Mucosa of rectum (tissue), 2 donors: Measurements from ENCODE around the gene LRMDA.

Experiments used
- H3K27ac ChIP-seq, 2 donors: one replicate each; pipeline ENCODE4 v1.7.0; 2013; ENCODE audit warnings: inconsistent platforms in 2 of 2, low read depth in 2 of 2, low read length in 2 of 2
- H3K27me3 ChIP-seq, 2 donors: one replicate each; pipeline ENCODE4 v1.7.0; 2013; ENCODE audit warnings: low read length in 2 of 2; ENCODE audit not compliant: control insufficient read depth in 2 of 2, insufficient read depth in 2 of 2
- H3K36me3 ChIP-seq, 2 donors: one replicate each; pipeline ENCODE4 v1.7.0; 2013; ENCODE audit warnings: low read length in 2 of 2; ENCODE audit not compliant: control insufficient read depth in 2 of 2, insufficient read depth in 2 of 2
- H3K4me1 ChIP-seq, 2 donors: one replicate each; pipeline ENCODE4 v1.7.0; 2013; ENCODE audit warnings: low read length in 2 of 2, mild to moderate bottlenecking in 1 of 2; ENCODE audit not compliant: control insufficient read depth in 2 of 2, insufficient read depth in 2 of 2
- H3K4me3 ChIP-seq, 2 donors: one replicate each; pipeline ENCODE4 v1.7.0; 2013; ENCODE audit warnings: low read length in 2 of 2
- H3K9ac ChIP-seq, 2 donors: one replicate each; pipeline ENCODE4 v1.7.0; 2013; ENCODE audit warnings: low read length in 2 of 2, low read depth in 1 of 2, mild to moderate bottlenecking in 1 of 2
- H3K9me3 ChIP-seq, 2 donors: one replicate each; pipeline ENCODE4 v1.7.0; 2013; ENCODE audit warnings: low read length in 2 of 2; ENCODE audit not compliant: control insufficient read depth in 2 of 2
- donor health status: healthy.
- donor health status: Normal muscosa, but diverticular disease.

The LRMDA gene

DNA sequence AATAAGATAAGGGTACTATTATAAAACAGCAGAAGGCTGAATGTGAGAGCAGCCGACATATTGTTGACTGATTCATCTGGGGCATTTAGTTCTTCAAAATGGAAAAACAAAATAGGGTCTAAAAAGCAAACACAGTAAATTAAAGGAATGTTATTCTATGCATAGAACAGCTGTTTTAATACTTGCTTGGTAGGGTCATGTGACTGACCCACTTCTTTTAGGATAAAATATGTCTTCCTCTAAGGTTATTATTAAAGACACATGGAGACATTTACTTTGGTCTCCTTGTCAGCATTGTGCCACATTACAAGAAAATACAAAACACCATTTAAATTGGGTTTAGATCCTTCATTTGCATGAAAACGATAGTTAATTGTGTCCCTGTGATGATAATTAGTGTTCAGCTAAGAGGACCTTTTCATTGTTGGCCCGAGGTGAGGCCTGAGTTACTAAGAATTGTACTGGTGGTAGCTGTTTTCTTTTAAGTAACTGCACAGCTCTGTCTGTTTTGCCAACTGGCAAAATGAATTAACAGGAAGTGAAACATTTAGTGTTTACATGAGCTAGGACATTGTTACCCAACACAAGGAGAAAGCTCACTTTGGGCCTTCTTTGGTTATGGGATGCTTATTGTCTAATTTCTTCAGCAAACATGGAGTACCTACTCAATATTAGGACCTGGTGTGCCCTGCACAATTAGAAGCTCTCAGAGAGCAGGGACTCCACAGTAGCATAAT lies 764.4 kb downstream of the LRMDA start:
- no peaks in the 10 kb centered on the region for H3K36me3 ChIP-seq
- H3K4me3 ChIP-seq = no peak overlapping the region
- H3K9ac ChIP-seq = no peak overlapping the region
- no peak overlapping the region for H3K27ac ChIP-seq
- no peaks in the 10 kb centered on the region for H3K4me1 ChIP-seq
- no peaks in the 10 kb centered on the region for H3K27me3 ChIP-seq
- H3K9me3 ChIP-seq = no peaks in the 10 kb centered on the region

DNA sequence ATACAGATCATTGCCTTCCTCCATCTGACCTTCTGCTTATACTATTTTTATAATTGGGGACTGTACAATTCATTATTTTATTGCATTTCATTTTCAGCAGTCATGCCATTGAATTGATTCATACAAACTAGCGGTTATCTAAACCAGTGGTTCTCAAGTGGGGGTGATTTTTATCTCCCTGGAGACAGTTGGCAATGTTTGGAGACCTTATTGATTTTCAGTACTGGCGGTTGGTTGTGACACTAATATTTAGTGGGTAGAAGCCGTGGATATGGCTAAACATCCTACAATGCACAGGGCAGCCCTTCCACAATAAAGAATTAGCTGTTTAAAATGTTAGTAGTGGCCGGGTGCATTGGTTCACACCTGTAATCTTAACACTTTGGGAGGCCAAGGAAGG lies 765.9 kb downstream of the LRMDA start:
- Histone ChIP-seq H3K36me3 (no peaks in the 10 kb centered on the region), H3K4me1 (no peaks in the 10 kb centered on the region), H3K9me3 (no peaks in the 10 kb centered on the region), H3K27me3 (no peaks in the 10 kb centered on the region), H3K27ac (no peak overlapping the region), H3K9ac (no peak overlapping the region), H3K4me3 (no peak overlapping the region)

DNA sequence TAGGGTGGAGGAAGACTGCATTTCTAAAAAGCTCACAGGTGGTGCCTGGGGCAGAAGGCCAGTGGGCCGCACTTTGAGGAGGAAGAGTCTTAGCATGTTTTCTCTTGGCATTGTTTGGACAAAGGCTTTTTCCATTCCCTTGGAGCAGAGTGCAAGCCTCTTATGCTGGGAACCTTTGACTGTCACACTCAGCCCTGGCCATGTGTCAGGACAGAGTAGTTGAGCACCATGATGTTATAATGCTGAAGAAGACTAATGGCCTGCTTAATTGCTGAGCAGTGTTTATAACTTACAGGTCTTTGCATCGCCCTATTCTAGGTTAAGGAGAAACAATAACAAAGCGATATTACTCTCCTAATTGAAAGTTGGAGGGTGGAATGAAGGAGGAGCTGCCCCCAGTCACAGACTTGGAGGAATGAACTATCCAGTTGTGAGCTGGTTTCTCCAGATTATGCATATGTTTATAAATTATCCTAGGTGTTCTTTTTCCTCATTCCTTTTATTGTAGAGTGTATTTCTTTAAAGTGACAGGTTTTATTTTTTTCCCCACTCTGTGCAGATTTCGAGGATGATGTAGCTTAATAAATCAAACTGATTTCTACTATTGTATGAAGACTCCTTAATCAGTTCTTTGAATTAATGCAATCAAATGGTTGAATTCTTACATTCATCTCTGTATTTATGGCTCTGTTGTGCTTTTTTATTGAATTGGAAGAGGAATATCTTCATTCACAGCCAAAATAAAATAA lies 767.0 kb downstream of the LRMDA start:
- H3K4me1 ChIP-seq = no peaks in the 10 kb centered on the region
- no peaks in the 10 kb centered on the region for H3K27me3 ChIP-seq
- H3K36me3 ChIP-seq = no peaks in the 10 kb centered on the region
- H3K4me3 ChIP-seq = no peak overlapping the region
- no peaks in the 10 kb centered on the region for H3K9me3 ChIP-seq
- no peak overlapping the region for H3K9ac ChIP-seq
- no peak overlapping the region for H3K27ac ChIP-seq

DNA sequence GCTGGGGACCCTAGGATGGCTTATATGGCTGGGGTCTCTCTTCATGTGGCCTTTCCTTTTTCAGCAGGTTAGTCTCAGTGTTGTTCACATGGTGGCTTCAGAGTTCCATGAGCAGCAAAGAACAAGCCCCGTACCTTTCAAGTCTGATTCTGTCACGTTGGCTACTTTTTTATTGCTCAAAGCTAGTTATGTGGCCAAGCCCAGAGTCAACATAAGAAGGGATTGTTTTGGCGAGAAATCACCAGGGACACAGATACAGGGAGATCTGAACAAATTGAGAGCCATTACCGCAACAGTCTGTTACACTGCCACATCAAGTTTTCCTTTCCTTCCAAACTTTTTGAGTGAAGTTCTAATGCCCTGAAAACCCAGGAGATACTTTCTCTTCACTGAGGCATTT lies 770.5 kb downstream of the LRMDA start:
- Histone ChIP-seq H3K4me3 (no peak overlapping the region), H3K36me3 (no peaks in the 10 kb centered on the region), H3K9ac (no peak overlapping the region), H3K27me3 (no peaks in the 10 kb centered on the region), H3K27ac (no peak overlapping the region), H3K4me1 (no peaks in the 10 kb centered on the region), H3K9me3 (no peaks in the 10 kb centered on the region)

DNA sequence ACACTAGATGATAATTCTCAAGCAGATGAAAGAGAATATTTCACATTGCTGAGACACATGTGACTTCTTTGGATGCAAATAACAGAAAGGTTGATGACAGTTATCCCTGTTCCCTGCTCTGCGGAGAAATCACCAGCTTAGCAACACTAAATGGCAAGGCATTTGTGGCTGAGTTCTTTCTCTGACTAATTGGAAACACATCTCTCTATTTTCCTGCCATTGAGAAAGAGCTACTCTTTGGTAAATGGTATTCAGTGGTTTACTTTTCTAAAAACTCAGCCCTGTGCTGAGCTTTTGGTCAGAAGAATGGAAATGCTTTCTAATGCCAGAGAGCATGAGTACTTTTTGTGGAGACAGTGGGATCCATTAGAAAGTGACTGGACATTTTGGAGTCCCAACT lies 771.4 kb downstream of the LRMDA start:
- H3K4me1 ChIP-seq = no peaks in the 10 kb centered on the region
- no peaks in the 10 kb centered on the region for H3K36me3 ChIP-seq
- no peak overlapping the region for H3K4me3 ChIP-seq
- no peaks in the 10 kb centered on the region for H3K27me3 ChIP-seq
- H3K9ac ChIP-seq = no peak overlapping the region
- no peak overlapping the region for H3K27ac ChIP-seq
- no peaks in the 10 kb centered on the region for H3K9me3 ChIP-seq

DNA sequence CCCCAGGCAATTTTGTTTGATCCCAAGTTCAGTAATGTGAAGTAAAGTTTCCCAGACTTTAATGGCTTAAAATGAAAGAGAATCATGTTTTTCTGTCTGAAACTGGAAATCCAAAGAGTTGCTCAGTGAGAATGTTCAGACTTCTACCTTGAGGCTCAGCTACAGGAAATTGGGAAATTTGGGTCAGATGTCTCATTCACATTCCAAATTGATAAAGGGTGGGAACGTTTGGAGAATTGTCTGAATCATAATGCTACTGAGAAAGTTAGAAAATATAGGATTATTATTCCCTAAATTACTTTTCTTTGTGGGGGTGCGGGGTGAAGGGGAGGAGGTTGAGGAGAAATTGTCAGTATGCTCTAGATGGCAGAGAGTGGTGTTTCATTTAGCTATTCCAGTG lies 773.9 kb downstream of the LRMDA start:
- no peak overlapping the region for H3K27ac ChIP-seq
- H3K9ac ChIP-seq = no peak overlapping the region
- H3K4me1 ChIP-seq = no peaks in the 10 kb centered on the region
- H3K36me3 ChIP-seq = no peaks in the 10 kb centered on the region
- H3K27me3 ChIP-seq = no peaks in the 10 kb centered on the region
- H3K9me3 ChIP-seq = no peaks in the 10 kb centered on the region
- H3K4me3 ChIP-seq = no peak overlapping the region

DNA sequence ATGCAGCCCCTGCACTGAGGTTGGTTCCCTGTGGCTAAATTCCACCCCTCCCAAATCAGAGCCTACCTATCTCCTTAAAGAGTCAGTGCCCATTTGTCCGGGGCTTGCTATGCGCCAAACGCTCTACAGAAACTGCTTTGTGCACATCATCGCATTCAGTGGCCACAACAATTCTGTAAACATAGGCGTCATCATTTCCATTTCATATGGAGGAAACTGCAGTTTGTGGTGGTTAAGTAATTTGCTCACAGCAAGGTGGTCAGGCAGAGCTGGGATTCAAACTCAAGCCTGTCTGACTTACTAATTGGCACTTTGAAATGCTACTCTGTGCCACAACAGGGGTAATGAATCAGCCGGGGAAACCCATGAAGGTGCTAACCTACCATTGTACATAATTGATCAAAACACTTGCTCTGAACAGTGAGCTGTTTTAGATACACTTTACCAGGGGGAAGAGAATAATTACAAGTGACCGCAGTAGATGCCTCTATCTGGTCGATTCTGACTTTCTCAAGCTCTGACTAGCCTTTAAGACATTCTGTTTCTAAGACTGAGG lies 775.5 kb downstream of the LRMDA start:
- no peaks in the 10 kb centered on the region for H3K9me3 ChIP-seq
- no peak overlapping the region for H3K27ac ChIP-seq
- no peaks in the 10 kb centered on the region for H3K4me1 ChIP-seq
- no peaks in the 10 kb centered on the region for H3K36me3 ChIP-seq
- no peak overlapping the region for H3K9ac ChIP-seq
- no peaks in the 10 kb centered on the region for H3K27me3 ChIP-seq
- H3K4me3 ChIP-seq = no peak overlapping the region

DNA sequence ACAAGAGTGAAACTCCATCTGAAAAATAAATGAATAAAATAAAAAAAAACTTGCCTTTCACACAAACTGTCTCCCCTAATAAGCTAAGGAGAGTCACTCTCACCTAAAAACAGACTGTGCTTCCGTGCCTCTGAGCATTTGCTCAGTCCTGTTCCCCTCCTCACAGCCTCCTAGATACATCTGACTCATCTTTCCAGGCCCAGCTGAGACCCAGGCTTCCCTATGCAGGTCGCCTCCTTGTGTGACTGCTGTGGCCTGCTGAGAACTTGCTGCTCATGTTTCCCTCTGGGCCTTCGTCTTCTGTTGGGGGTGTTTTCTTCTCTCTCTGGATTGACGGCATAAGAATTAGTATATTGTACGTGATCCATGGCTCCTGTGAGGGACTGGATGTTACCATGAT lies 777.7 kb downstream of the LRMDA start:
- Histone ChIP-seq H3K9me3 (no peaks in the 10 kb centered on the region), H3K9ac (no peak overlapping the region), H3K36me3 (no peaks in the 10 kb centered on the region), H3K27ac (no peak overlapping the region), H3K4me1 (no peaks in the 10 kb centered on the region), H3K27me3 (no peaks in the 10 kb centered on the region), H3K4me3 (no peak overlapping the region)

DNA sequence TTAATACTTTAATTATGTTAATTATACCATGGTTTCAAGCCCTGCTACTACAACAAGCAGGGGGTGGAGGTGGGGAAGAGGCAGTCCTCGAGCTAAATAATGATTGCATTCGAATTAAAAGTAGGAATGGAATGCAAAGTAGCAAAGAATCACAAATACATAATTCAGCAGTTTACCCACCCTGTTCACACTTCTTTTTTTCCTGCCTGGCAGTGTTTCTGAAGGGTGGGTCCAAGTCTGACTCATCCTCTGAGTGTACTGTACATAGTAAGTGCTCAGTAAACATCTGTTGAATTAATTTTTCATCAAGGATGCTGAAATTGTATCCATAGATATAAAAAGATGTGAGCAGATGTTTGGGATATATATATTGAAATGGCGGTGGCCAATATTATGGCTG lies 778.8 kb downstream of the LRMDA start:
- Histone ChIP-seq H3K9ac (no peak overlapping the region), H3K27me3 (no peaks in the 10 kb centered on the region)

DNA sequence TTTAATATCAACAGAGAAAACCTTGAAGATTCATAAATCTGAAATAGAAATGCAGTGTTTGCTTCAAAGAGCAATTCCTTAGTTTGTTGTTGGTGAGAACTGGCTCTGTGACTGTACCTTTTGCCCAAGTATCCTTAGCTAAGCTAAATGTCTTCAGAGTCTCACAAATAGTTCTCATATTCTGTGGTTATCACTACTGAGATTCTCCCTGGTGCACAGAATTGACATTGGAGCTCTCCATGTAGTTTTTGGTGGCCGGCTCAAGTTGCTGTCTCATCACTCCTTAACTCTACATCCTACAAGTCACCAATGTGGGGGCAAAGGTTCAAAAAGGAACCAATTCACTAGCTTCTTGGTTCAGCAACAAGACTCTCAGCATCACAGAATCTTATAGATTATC lies 780.3 kb downstream of the LRMDA start:
- H3K9ac ChIP-seq = no peak overlapping the region
- H3K36me3 ChIP-seq = no peaks in the 10 kb centered on the region
- H3K27ac ChIP-seq = no peak overlapping the region
- H3K27me3 ChIP-seq = no peaks in the 10 kb centered on the region
- H3K4me1 ChIP-seq = no peaks in the 10 kb centered on the region
- no peak overlapping the region for H3K4me3 ChIP-seq
- no peaks in the 10 kb centered on the region for H3K9me3 ChIP-seq

More for the DNA sequence above, 778.8 kb downstream of the LRMDA start:
- no peaks in the 10 kb centered on the region for H3K4me1 ChIP-seq
- no peak overlapping the region for H3K27ac ChIP-seq
- H3K4me3 ChIP-seq = no peak overlapping the region
- no peaks in the 10 kb centered on the region for H3K9me3 ChIP-seq
- H3K36me3 ChIP-seq = no peaks in the 10 kb centered on the region
